ENCODE results near the gene MAGI2.
"Not testable (repeated sequence)": the region's sequence is repeated elsewhere in the genome, so short reads cannot be mapped to it uniquely, and the experiment has no call there.

Gene MAGI2

GRCh38 chr7:79451580-79451979 is 1.9 kb downstream of the MAGI2 start:
- no peak for DNase-seq (ENCODE audit: low read depth in 2 of 2)

GRCh38 chr7:79442766-79443165 is 10.7 kb downstream of the MAGI2 start:
- DNase-seq (ENCODE audit: low read depth in 2 of 2): not testable (repeated sequence)

GRCh38 chr7:79436378-79436777 is 17.1 kb downstream of the MAGI2 start:
- no peak for DNase-seq (ENCODE audit: low read depth in 2 of 2)

- no peak for DNase-seq (ENCODE audit: low read depth in 2 of 2)
Measured at GRCh38 chr7:79434867-79435266, 18.6 kb downstream of the MAGI2 start.

GRCh38 chr7:79434098-79434497 is 19.4 kb downstream of the MAGI2 start:
- no peak for DNase-seq (ENCODE audit: low read depth in 2 of 2)

GRCh38 chr7:79430391-79430790 is 23.1 kb downstream of the MAGI2 start:
- no peak for DNase-seq (ENCODE audit: low read depth in 2 of 2)

- no peak for DNase-seq (ENCODE audit: low read depth in 2 of 2)
Measured at GRCh38 chr7:79425665-79426064, 27.8 kb downstream of the MAGI2 start.

GRCh38 chr7:79421751-79422150 is 31.7 kb downstream of the MAGI2 start:
- no peak for DNase-seq (ENCODE audit: low read depth in 2 of 2)

GRCh38 chr7:79420464-79420863 is 33.0 kb downstream of the MAGI2 start:
- DNase-seq (ENCODE audit: low read depth in 2 of 2): no peak

GRCh38 chr7:79414910-79415309 is 38.6 kb downstream of the MAGI2 start:
- no peak for DNase-seq (ENCODE audit: low read depth in 2 of 2)

- no peak for DNase-seq (ENCODE audit: low read depth in 2 of 2)
Measured at GRCh38 chr7:79412915-79413314, 40.6 kb downstream of the MAGI2 start.

- no peak for DNase-seq (ENCODE audit: low read depth in 2 of 2)
Measured at GRCh38 chr7:79412438-79412837, 41.0 kb downstream of the MAGI2 start.

GRCh38 chr7:79410345-79410744 is 43.1 kb downstream of the MAGI2 start:
- DNase-seq (ENCODE audit: low read depth in 2 of 2): no peak

GRCh38 chr7:79407351-79407750 is 46.1 kb downstream of the MAGI2 start:
- DNase-seq (ENCODE audit: low read depth in 2 of 2): no peak

- DNase-seq (ENCODE audit: low read depth in 2 of 2): no peak
Measured at GRCh38 chr7:79406371-79406770, 47.1 kb downstream of the MAGI2 start.

- DNase-seq (ENCODE audit: low read depth in 2 of 2): no peak
Measured at GRCh38 chr7:79405368-79405767, 48.1 kb downstream of the MAGI2 start.

GRCh38 chr7:79403879-79404278 is 49.6 kb downstream of the MAGI2 start:
- DNase-seq (ENCODE audit: low read depth in 2 of 2): no peak

- no peak for DNase-seq (ENCODE audit: low read depth in 2 of 2)
Measured at GRCh38 chr7:79403451-79403850, 50.0 kb downstream of the MAGI2 start.

GRCh38 chr7:79401254-79401653 is 52.2 kb downstream of the MAGI2 start:
- DNase-seq (ENCODE audit: low read depth in 2 of 2): no peak

- no peak for DNase-seq (ENCODE audit: low read depth in 2 of 2)
Measured at GRCh38 chr7:79400222-79400621, 53.2 kb downstream of the MAGI2 start.

- DNase-seq (ENCODE audit: low read depth in 2 of 2): no peak
Measured at GRCh38 chr7:79398138-79398749, 55.2 kb downstream of the MAGI2 start.

- DNase-seq (ENCODE audit: low read depth in 2 of 2): no peak
Measured at GRCh38 chr7:79386688-79387422, 66.6 kb downstream of the MAGI2 start.

GRCh38 chr7:79381921-79382320 is 71.5 kb downstream of the MAGI2 start:
- no peak for DNase-seq (ENCODE audit: low read depth in 2 of 2)

- DNase-seq (ENCODE audit: low read depth in 2 of 2): no peak
Measured at GRCh38 chr7:79377097-79377496, 76.4 kb downstream of the MAGI2 start.
